Rectal smooth muscle tissue (tissue), 1 donor: ENCODE measurements around the gene NOTO.

ENCODE experiments used
- H3K27ac ChIP-seq: one replicate; pipeline ENCODE4 v1.7.0; 2013; ENCODE audit warnings: low read depth, low read length, inconsistent platforms
- H3K27me3 ChIP-seq: one replicate; pipeline ENCODE4 v1.7.0; 2013; ENCODE audit warnings: low read length; ENCODE audit not compliant: control insufficient read depth, insufficient read depth
- H3K36me3 ChIP-seq: one replicate; pipeline ENCODE4 v1.7.0; 2013; ENCODE audit warnings: low read length; ENCODE audit not compliant: control insufficient read depth, insufficient read depth
- H3K4me1 ChIP-seq: one replicate; pipeline ENCODE4 v1.7.0; 2013; ENCODE audit warnings: low read length; ENCODE audit not compliant: control insufficient read depth, insufficient read depth
- H3K4me3 ChIP-seq: one replicate; pipeline ENCODE4 v1.7.0; 2013; ENCODE audit warnings: low read length
- H3K9ac ChIP-seq: one replicate; pipeline ENCODE4 v1.7.0; 2013; ENCODE audit warnings: low read length

Gene NOTO

GRCh38 chr2:73257425-73258125 is 55.2 kb downstream of the NOTO start:
- Histone ChIP-seq H3K4me3 (no peak overlapping the region), H3K36me3 (peaks cover 10% of the 10 kb centered on the region), H3K27ac (no peak overlapping the region), H3K9ac (no peak overlapping the region), H3K4me1 (no peaks in the 10 kb centered on the region), H3K27me3 (no peaks in the 10 kb centered on the region)

GRCh38 chr2:73258186-73258912 is 56.0 kb downstream of the NOTO start:
- H3K27me3 ChIP-seq, result no peaks in the 10 kb centered on the region
- H3K4me1 ChIP-seq, result no peaks in the 10 kb centered on the region
- no peak overlapping the region for H3K4me3 ChIP-seq
- no peak overlapping the region for H3K27ac ChIP-seq
- peaks cover 5% of the 10 kb centered on the region for H3K36me3 ChIP-seq
- H3K9ac ChIP-seq, result no peak overlapping the region

GRCh38 chr2:73258913-73259215 is 56.5 kb downstream of the NOTO start:
- Histone ChIP-seq H3K4me1 (no peaks in the 10 kb centered on the region), H3K27ac (no peak overlapping the region), H3K9ac (no peak overlapping the region), H3K4me3 (no peak overlapping the region), H3K27me3 (no peaks in the 10 kb centered on the region), H3K36me3 (peaks cover 4% of the 10 kb centered on the region)

- Histone ChIP-seq H3K4me3 (no peak overlapping the region), H3K36me3 (no peaks in the 10 kb centered on the region), H3K9ac (no peak overlapping the region), H3K27me3 (no peaks in the 10 kb centered on the region), H3K4me1 (no peaks in the 10 kb centered on the region), H3K27ac (no peak overlapping the region)
Measured at GRCh38 chr2:73259276-73259675, 56.9 kb downstream of the NOTO start.

- Histone ChIP-seq H3K9ac (no peak overlapping the region), H3K36me3 (no peaks in the 10 kb centered on the region), H3K4me3 (no peak overlapping the region), H3K4me1 (no peaks in the 10 kb centered on the region), H3K27ac (no peak overlapping the region), H3K27me3 (no peaks in the 10 kb centered on the region)
Measured at GRCh38 chr2:73259704-73260337, 57.4 kb downstream of the NOTO start.

- no peaks in the 10 kb centered on the region for H3K36me3 ChIP-seq
- H3K27me3 ChIP-seq, result no peaks in the 10 kb centered on the region
- no peak overlapping the region for H3K27ac ChIP-seq
- H3K9ac ChIP-seq, result no peak overlapping the region
- H3K4me1 ChIP-seq, result no peaks in the 10 kb centered on the region
- H3K4me3 ChIP-seq, result no peak overlapping the region
Measured at GRCh38 chr2:73260338-73260984, 58.1 kb downstream of the NOTO start.
